Measurements from ENCODE around the gene TGFB1I1.
"Not testable (repeated sequence)": the region's sequence is repeated elsewhere in the genome, so short reads cannot be mapped to it uniquely, and the experiment has no call there.

The TGFB1I1 gene

GRCh38 chr16:31471241-31471874, 594 bp upstream of the TGFB1I1 start:
- DNase-seq (ENCODE audit: low read depth) = no peak

GRCh38 chr16:31472709-31473203, 804 bp downstream of the TGFB1I1 start:
- DNase-seq (ENCODE audit: low read depth) = peak; percentile 69

DNA sequence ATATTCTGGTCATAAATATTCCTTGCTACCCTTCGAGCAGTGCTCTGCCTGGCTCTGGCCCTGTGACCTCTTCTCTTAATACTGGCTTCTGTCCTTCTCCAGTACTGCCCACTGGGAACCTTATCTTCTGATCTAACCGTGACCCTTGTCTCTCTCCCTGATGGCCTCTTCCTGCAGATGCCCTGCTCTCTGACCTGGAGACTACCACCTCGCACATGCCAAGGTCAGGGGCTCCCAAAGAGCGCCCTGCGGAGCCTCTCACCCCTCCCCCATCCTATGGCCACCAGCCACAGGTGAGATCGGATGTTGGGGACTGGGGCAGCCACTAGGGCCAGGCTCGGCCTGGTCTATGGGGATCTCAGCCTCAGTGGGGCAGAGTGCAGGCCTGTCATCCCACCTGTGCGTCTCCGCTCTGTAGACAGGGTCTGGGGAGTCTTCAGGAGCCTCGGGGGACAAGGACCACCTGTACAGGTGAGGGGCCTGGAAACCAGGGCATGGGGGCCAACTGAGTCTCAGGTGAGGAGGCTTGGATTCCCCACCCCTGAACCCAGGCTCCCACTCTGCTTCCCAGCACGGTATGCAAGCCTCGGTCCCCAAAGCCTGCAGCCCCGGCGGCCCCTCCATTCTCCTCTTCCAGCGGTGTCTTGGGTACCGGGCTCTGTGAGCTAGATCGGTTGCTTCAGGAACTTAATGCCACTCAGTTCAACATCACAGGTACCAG, 1.5 kb downstream of the TGFB1I1 start:
- DNase-seq (ENCODE audit: low read depth) = no peak

- no peak for DNase-seq (ENCODE audit: low read depth)
Measured at GRCh38 chr16:31474173-31474714, 2.3 kb downstream of the TGFB1I1 start.

- no peak for DNase-seq (ENCODE audit: low read depth)
Measured at GRCh38 chr16:31474773-31475738, 3.1 kb downstream of the TGFB1I1 start.

DNA sequence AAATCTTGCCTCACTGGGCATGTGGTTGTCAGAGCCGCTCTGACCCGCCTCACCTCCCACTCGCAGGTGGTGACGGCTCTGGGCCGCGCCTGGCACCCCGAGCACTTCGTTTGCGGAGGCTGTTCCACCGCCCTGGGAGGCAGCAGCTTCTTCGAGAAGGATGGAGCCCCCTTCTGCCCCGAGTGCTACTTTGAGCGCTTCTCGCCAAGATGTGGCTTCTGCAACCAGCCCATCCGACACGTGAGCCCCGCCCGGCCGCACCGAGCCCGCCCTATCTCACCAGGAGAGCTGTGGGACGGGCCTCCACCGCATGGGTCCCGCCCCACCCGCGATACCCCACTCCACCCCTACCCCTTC, 4.0 kb downstream of the TGFB1I1 start:
- no peak for DNase-seq (ENCODE audit: low read depth)

DNA sequence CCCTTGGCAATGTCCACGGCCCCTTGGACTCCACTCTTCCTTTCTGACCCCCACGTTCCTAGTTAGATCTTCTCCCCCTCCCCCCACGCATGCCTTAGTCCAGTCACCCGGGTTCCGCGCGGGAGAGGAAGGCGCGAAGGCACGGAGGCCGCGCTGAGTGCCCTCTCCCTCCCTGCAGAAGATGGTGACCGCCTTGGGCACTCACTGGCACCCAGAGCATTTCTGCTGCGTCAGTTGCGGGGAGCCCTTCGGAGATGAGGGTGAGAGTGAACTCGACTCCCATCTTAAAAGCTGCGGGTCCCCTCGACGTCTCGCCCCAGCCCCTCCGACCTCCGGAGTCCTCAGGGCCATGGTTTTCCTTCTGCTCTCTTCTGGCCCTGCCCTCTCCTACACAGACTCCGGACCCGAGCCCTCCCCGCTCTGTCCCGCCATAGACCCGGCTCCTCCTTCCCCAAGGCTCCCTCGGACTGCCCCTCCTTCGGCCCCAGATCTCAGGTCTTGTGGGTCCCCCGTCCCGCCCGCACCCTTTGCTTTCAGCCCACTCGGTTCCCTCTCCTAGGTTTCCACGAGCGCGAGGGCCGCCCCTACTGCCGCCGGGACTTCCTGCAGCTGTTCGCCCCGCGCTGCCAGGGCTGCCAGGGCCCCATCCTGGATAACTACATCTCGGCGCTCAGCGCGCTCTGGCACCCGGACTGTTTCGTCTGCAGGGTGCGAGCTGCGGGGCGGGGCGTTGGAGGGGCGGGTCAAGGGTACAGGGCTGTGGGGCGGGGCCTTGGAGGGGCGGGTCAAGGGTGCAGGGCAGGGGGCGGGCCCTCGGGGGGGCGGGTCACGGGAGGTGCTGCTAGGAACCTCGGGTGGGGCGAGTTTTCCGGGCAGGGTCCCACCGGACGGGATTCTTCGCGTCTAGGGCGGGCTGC, 4.6 kb downstream of the TGFB1I1 start:
- DNase-seq (ENCODE audit: low read depth) = no peak

DNA sequence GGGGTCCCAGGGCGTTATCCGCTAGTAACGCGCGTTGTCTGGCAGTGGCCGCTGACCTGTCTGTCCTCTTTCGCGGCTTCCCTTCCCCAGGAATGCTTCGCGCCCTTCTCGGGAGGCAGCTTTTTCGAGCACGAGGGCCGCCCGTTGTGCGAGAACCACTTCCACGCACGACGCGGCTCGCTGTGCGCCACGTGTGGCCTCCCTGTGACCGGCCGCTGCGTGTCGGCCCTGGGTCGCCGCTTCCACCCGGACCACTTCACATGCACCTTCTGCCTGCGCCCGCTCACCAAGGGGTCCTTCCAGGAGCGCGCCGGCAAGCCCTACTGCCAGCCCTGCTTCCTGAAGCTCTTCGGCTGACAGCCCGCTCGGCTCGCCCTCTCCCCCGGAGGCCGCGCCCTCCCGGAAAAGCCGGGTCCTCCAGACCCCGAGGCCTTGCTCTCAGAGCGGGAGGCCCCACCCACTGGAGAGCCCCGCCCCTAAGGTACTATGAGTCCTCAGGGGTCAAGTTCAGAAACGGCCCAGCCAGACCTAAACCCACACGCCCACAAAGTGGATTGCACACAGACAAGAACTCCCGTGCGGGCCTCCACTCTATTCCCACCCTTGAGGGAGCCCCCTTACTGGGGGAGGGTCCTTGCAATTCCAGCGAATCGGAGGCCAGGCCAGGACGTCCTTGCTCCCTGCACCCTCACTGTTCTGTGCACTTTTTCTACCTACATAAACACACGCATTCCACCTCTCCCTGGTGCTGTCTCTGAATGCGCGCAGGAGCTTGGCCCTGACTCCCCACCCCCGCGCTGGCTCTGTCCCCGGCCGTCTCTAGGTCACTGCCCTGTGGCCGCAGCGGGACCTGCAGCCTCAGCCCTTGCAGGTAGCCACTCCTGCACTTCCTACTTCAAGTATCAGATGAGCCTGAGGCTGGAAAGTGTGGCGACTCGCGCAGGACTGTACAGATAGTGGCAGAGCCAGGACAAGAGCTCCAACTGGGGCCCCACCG, 5.6 kb downstream of the TGFB1I1 start:
- no peak for DNase-seq (ENCODE audit: low read depth)

DNA sequence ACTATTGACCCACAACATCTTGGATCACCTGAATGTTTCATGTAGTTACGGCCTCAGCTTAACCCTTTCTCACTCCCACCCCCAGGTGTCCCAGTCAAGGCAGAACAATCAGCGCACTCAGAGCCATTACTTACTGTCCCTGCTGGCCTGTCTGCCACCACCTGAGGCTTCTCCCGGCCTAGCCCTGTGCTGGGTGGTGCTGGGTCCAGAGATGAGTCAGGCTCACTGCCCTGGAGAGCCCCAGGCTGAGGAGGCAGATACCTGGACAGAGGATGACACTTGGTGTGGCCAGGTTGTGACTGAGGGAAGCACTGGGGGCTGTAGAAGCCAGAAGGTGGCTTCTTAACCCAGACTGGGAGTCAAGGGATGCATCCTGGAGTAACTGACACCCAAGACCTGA, 7.0 kb downstream of the TGFB1I1 start:
- DNase-seq (ENCODE audit: low read depth) = no peak

DNA sequence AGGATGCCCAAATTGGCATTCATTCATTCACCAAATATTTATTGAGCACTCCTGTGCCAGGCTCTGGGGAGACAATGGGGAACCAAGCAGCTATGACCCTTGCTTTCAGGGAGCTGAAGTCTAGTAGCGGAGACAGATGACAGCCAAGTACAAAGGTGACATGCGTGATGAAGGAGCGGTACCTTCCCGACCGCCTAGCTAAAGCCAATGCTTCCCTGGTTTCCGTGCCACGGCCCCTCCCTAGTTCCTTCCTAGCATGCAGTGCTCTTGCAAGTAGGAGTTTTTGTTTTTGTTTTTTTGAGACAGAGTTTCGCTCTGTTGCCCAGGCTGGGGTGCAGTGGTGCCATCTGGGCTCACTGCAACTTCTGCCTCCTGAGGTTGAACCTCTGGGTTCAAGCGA, 7.8 kb downstream of the TGFB1I1 start:
- DNase-seq (ENCODE audit: low read depth) = no peak

DNA sequence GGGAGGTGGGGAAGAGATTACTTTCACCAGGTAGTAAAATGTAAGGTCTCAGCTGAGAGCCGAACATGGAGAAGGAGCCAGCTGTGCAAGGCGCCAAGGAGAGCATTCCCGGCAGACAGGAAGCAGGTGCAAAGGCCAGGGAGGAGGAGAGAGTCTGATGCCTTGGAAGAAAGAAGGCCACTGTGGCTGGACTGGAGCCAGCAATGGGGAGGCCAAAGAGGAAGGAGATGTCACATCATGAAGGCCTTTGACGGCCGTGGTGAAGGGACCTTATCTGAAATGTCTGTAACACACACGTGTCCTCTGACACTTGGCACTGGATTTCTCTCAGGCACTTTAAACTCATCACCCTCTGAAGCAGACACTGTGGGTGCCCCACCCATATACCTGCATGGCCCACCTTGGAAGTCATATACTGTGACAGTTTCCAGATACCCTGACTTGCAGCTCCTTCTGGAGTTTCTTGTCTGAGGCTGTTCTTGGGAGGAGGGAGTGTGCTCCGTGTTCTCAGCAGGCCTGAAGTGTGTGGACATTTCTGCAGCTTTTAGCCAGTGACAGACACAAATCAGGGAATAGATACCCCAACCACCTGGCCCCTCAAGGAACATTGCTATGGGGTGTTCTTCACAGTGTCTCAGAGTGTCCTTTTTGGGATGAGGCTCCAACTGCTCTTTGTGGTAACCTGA, 9.0 kb downstream of the TGFB1I1 start:
- DNase-seq (ENCODE audit: low read depth) = no peak

- no peak for DNase-seq (ENCODE audit: low read depth)
Measured at GRCh38 chr16:31483081-31483480, 11.1 kb downstream of the TGFB1I1 start, which contains the start of gene SLC5A2. Gene SLC5A2 (plus strand): TSS chr16:31483123. CDS start chr16:31483137, 14 bp downstream.

DNA sequence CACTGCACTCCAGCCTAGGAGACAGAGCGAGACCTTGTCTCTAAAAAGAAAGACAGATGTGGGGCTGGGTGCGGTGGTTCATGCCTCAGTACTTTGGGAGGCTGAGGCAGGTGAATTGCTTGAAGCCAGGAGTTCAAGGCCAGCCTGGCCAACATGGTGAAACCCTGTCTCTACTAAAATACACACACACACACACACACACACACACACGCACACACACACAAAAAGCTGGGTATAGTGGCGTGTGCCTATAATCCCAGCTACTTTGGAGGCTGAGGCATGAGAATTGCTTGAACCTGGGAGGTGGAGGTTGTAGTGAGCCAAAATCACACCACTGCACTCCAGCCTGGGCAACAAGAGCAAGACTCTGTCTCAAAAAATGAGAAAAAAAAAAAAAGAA, 12.1 kb downstream of the TGFB1I1 start:
- not testable (repeated sequence) for DNase-seq (ENCODE audit: low read depth)

- DNase-seq (ENCODE audit: low read depth) = no peak
Measured at GRCh38 chr16:31484491-31485171, 12.7 kb downstream of the TGFB1I1 start.

GRCh38 chr16:31485571-31485970, 13.6 kb downstream of the TGFB1I1 start:
- no peak for DNase-seq (ENCODE audit: low read depth)

DNA sequence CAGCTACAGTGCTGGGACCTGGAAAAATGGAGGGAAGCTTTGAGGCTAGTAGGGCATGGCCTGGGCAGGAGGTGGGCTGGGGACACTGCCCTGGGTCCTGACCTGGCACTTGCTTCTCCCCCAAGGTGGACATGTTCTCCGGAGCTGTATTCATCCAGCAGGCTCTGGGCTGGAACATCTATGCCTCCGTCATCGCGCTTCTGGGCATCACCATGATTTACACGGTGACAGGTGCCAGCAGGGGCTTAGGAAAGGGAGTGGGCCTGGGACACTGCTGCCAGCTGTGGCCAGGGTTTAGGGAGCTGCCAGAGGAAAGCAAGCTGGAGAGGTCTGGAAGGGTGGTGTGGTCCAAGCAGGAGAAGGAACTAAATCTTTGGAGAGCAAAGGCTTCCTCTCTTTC, 14.1 kb downstream of the TGFB1I1 start:
- no peak for DNase-seq (ENCODE audit: low read depth)

GRCh38 chr16:31487071-31487719, 15.2 kb downstream of the TGFB1I1 start:
- DNase-seq (ENCODE audit: low read depth) = no peak
